K562 (cell line): ENCODE data around the gene MXD3. TPM values are rescaled to one million over a fixed set of nuclear protein-coding genes. Genes with fewer than 3 reads are reported as not detected.

ENCODE experiments used
- ARID2 ChIP-seq: fragments of 450-650 bp; IDR thresholded peaks from 2 replicates; pipeline ENCODE4 v1.6.1; 2017; ENCODE audit warnings: antibody characterized with exemption, mild to moderate bottlenecking
- CXXC5 ChIP-seq: fragments of 250-450 bp; sonication (Bioruptor Pico); IDR thresholded peaks from 2 replicates; pipeline ENCODE4 v1.8.0; 2022; ENCODE audit warnings: inconsistent platforms, mild to moderate bottlenecking, moderate library complexity
- FIP1L1 ChIP-seq: fragments of 200-400 bp; formaldehyde crosslinking; IDR thresholded peaks from 2 replicates; pipeline ENCODE4 v1.6.1; 2018; ENCODE audit warnings: mild to moderate bottlenecking, low read depth, low read length; ENCODE audit not compliant: poor library complexity, severe bottlenecking
- GABPB1 ChIP-seq: sonication (generic); formaldehyde crosslinking; IDR thresholded peaks from 2 replicates; pipeline ENCODE4 v1.8.0; 2022; ENCODE audit warnings: mild to moderate bottlenecking, missing genetic modification reagents
- LCOR ChIP-seq: sonication (generic); formaldehyde crosslinking; IDR thresholded peaks from 2 replicates; pipeline ENCODE4 v1.8.0; 2022; ENCODE audit warnings: mild to moderate bottlenecking, missing genetic modification reagents
- MAZ ChIP-seq, 2 experiments: fragments of 450-650 bp in 1 of 2; sonication (generic) in 1 of 2; formaldehyde crosslinking; IDR thresholded peaks in 1 of 2; conservative IDR thresholded peaks in 1 of 2; 2 replicates each; pipeline versions ENCODE4 v1.4.0 to v1.5.0; 2020; ENCODE audit warnings: mild to moderate bottlenecking in 1 of 2, missing genetic modification reagents in 1 of 2
- SIN3B ChIP-seq: fragments of 450-650 bp; IDR thresholded peaks from 2 replicates; pipeline ENCODE4 v1.6.1; 2017; ENCODE audit warnings: low read depth, mild to moderate bottlenecking, moderate library complexity
- YBX1 ChIP-seq: fragments of 450-650 bp; IDR thresholded peaks from 2 replicates; pipeline ENCODE4 v1.7.1; 2016; ENCODE audit warnings: mild to moderate bottlenecking
- ZBTB11 ChIP-seq, 3 experiments: fragments of 200-800 bp in 1 of 3; fragments of 250-450 bp in 1 of 3; fragments of 450-650 bp in 1 of 3; sonication (Bioruptor Pico) in 1 of 3; sonication (Bioruptor generic) in 1 of 3; formaldehyde crosslinking in 1 of 3; IDR thresholded peaks; 2 replicates each; pipeline versions ENCODE4 v1.6.1 to v1.8.0; 2016 to 2022; ENCODE audit warnings: mild to moderate bottlenecking in 2 of 3, missing genetic modification characterization in 2 of 3, missing compliant biosample characterization in 1 of 3, moderate library complexity in 1 of 3
- ZBTB12 ChIP-seq: fragments of 250-450 bp; sonication (Bioruptor Pico); IDR thresholded peaks from 2 replicates; pipeline ENCODE4 v1.4.0; 2020
- ZBTB33 ChIP-seq: sonication (generic); formaldehyde crosslinking; IDR thresholded peaks from 2 replicates; pipeline ENCODE4 v1.8.1; 2023; ENCODE audit warnings: mild to moderate bottlenecking, missing genetic modification reagents
- ZBTB9 ChIP-seq: fragments of 450-650 bp; formaldehyde crosslinking; IDR thresholded peaks from 2 replicates; pipeline ENCODE4 v1.4.0; 2020; ENCODE audit warnings: mild to moderate bottlenecking, moderate library complexity
- ZNF384 ChIP-seq: IDR thresholded peaks from 2 replicates; pipeline ENCODE4 v1.6.1; 2012; ENCODE audit warnings: low read depth, low read length, improper control_type of control experiment
- polyA plus RNA-seq, 8 experiments: library from polyadenylated mRNA; depleted of rRNA in 4 of 8; stranded (reverse) in 5 of 8; unstranded in 3 of 8; fragments of >200 nt; fragmentation: Nextera tagmentation in 2 of 8; fragmentation: Illumina TruSeq in 1 of 8; extraction: Ambion mirVana in 2 of 8; extraction: Trizol in 1 of 8; gene quantifications; 2 replicates each; pipeline versions ENCODE4 v1.2.1 to v1.2.3, GENCODE V29; 2011 to 2014; ENCODE audit warnings: inconsistent platforms in 1 of 8, missing spikeins in 1 of 8
- total RNA-seq, 7 experiments: library from RNA; depleted of rRNA in 6 of 7; stranded (reverse); fragments of >200 nt in 6 of 7; fragmentation: Illumina TruSeq in 2 of 7; extraction: Trizol in 2 of 7; gene quantifications; 2 replicates each; pipeline versions ENCODE4 v1.2.1 to v1.2.3, GENCODE V29; 2011 to 2021; ENCODE audit warnings: low replicate concordance in 1 of 7

MXD3 gene
- total and polyA plus RNA-seq, 9 of the 15 experiments (the other 6 are each of a cell fraction or from before 2014, with no cell fraction given): 0.28 to 24.8 (median 4.5) TPM

- peak; percentile 80 for TF ChIP-seq CXXC5
- peak; percentile 57; the same call in 1 of the 2 replicates for TF ChIP-seq ZBTB33
- no peak for TF ChIP-seq ZBTB9
- 0 out of 2 replicates have a peak, but pooled peaks have one; percentile 17 for TF ChIP-seq ZNF384
- peak; percentile 93 for TF ChIP-seq GABPB1 (CRISPR knock-in tag)
- peak; percentile 41 to 91 (median 41); a peak in 3 of 6 replicates for TF ChIP-seq ZBTB11 (CRISPR knock-in tag; IDR thresholded peaks at IDR 0.05)
- TF ChIP-seq LCOR (CRISPR knock-in tag): peak; percentile 24; the same call in 1 of the 2 replicates
- TF ChIP-seq MAZ (CRISPR knock-in tag; conservative IDR thresholded peaks at IDR 0.05 in 1 of 2, IDR thresholded peaks at IDR 0.05 in 1 of 2): peak; percentile 94 to 99
- TF ChIP-seq ARID2: 0 out of 2 replicates have a peak, but pooled peaks have one; percentile 14
- peak; percentile 98 for TF ChIP-seq SIN3B
- peak; percentile 64 for TF ChIP-seq FIP1L1
- TF ChIP-seq YBX1: no peak
- TF ChIP-seq ZBTB12 (CRISPR knock-in tag): peak; percentile 42; the same call in 1 of the 2 replicates
These were observed 8.4 kb downstream of the MXD3 start, which contains the start of the genes PRELID1 and RAB24 (continued) for GRCh38 chr5:177303121-177303924.
